ENCODE results near the gene COL9A3. TPM values are rescaled to one million over a fixed set of nuclear protein-coding genes. Genes with fewer than 3 reads are reported as not detected.

COL9A3 gene
- total RNA-seq, 1 experiment from 2014 or later, result 150 TPM

DNA sequence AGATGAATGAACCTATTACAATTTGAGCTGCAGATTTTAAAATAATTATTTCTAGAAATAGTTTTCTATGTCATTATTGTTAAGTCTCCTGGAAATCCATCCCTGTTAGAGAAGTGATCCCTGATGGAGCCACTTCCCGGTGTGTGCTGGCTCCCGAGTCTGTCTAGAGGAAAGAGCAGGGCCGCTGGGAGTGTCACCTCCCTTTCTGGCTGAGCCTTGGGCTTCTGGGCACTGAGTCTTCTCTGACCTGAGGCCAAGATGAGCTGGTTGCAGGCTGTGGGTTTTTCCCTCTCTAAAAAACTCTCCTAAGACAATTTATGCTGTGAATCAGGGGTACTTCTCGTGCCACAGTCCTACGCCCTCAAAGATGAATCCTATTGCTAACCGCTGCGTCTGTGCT is 73.6 kb downstream of the COL9A3 start:
- peaks cover 67 to 97% (median 73%) of the 10 kb centered on the region in 3 experiments for H3K36me3 Mint-ChIP-seq (ENCODE audit: insufficient read depth in 1 of 3, low read depth in 3 of 3)
- no peak for DNase-seq
- H3K4me3 Mint-ChIP-seq, result no peak overlapping the region

More for the DNA sequence above, 73.6 kb downstream of the COL9A3 start:
- Histone ChIP-seq H2BK15ac (ENCODE audit: low read depth, low read length) (no peak overlapping the region), H3K79me1 (ENCODE audit: insufficient read depth, low read depth, low read length, poor library complexity, severe bottlenecking) (no peaks in the 10 kb centered on the region), H2BK120ac (ENCODE audit: low read depth, low read length, poor library complexity, severe bottlenecking) (no peak overlapping the region), H3T11ph (ENCODE audit: low read length) (no peak overlapping the region), H3K23me2 (ENCODE audit: insufficient read length, low read depth, low read length, poor library complexity, severe bottlenecking) (no peaks in the 10 kb centered on the region), H2BK5ac (ENCODE audit: insufficient read length, low read length) (no peak overlapping the region), H3K56ac (ENCODE audit: insufficient read length, low read depth, low read length) (no peak overlapping the region), H4K8ac (replicated peaks; ENCODE audit: insufficient read length, low read depth, low read length) (no peak overlapping the region), H4K20me1 (ENCODE audit: control insufficient read depth, insufficient read depth, insufficient read length) (no peaks in the 10 kb centered on the region), H3K4me2 (ENCODE audit: insufficient read depth, insufficient read length, low read length) (no peak overlapping the region), H3K27me3 (ENCODE audit: insufficient read depth, low read length) (no peaks in the 10 kb centered on the region), H3K23ac (ENCODE audit: insufficient read length, low read depth, low read length) (no peak overlapping the region), H2AK5ac (ENCODE audit: insufficient read length, low read length) (no peak overlapping the region), H2BK20ac (ENCODE audit: low read depth, low read length, poor library complexity, severe bottlenecking) (no peak overlapping the region), H4K91ac (ENCODE audit: insufficient read length, low read depth, low read length) (no peak overlapping the region), H3K9me3 (ENCODE audit: control insufficient read depth, low read depth, low read length) (no peaks in the 10 kb centered on the region), H3K4ac (ENCODE audit: low read depth, low read length) (no peak overlapping the region), H3K4me1 (ENCODE audit: insufficient read depth, low read length) (no peaks in the 10 kb centered on the region), H3K18ac (ENCODE audit: insufficient read length, low read depth, low read length) (no peak overlapping the region), H3K14ac (ENCODE audit: insufficient read depth, low read length) (no peak overlapping the region), H3K27ac (ENCODE audit: insufficient read length, low read depth, low read length) (no peak overlapping the region), H2BK12ac (ENCODE audit: insufficient read length, low read depth, low read length) (no peak overlapping the region), H2AFZ (ENCODE audit: low read length) (no peak overlapping the region), H3K79me2 (ENCODE audit: insufficient read depth, low read length) (no peaks in the 10 kb centered on the region), H4K5ac (ENCODE audit: insufficient read length, low read depth, low read length) (no peak overlapping the region), H3K9ac (ENCODE audit: extremely low read depth, insufficient read length, low read length) (no peak overlapping the region)
- Mint-ChIP-seq H3K4me1 (peaks cover 10 to 13% of the 10 kb centered on the region in 2 experiments), H3K27ac (no peak overlapping the region), H3K27me3 (ENCODE audit: low read depth) (no peaks in the 10 kb centered on the region), H3K9me3 (no peaks in the 10 kb centered on the region)
- TF ChIP-seq, protein P1, sequence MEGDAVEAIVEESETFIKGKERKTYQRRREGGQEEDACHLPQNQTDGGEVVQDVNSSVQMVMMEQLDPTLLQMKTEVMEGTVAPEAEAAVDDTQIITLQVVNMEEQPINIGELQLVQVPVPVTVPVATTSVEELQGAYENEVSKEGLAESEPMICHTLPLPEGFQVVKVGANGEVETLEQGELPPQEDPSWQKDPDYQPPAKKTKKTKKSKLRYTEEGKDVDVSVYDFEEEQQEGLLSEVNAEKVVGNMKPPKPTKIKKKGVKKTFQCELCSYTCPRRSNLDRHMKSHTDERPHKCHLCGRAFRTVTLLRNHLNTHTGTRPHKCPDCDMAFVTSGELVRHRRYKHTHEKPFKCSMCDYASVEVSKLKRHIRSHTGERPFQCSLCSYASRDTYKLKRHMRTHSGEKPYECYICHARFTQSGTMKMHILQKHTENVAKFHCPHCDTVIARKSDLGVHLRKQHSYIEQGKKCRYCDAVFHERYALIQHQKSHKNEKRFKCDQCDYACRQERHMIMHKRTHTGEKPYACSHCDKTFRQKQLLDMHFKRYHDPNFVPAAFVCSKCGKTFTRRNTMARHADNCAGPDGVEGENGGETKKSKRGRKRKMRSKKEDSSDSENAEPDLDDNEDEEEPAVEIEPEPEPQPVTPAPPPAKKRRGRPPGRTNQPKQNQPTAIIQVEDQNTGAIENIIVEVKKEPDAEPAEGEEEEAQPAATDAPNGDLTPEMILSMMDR (conservative IDR thresholded peaks at IDR 0.05), result no peak
- whole genome bisulfite sequencing (ENCODE audit: extremely low coverage, insufficient read length, low lambda C conversion rate), result no CpG with 5 or more reads among the region's 7 CpGs

Other genes starting within 250 kb of the COL9A3 start
- gene SLCO4A1, start 174.5 kb upstream of the COL9A3 start, total RNA-seq (2021), result 8.4 and 9.4 TPM in 2 replicates
- gene NTSR1, start 108.2 kb upstream of the COL9A3 start, total RNA-seq (2021), result 0.07 and 0.11 TPM in 2 replicates
- gene MRGBP, start 20.6 kb upstream of the COL9A3 start, total RNA-seq (2021), result 14.6 and 16.3 TPM in 2 replicates
- 33.0 and 33.1 TPM in 2 replicates for gene OGFR, start 12.2 kb upstream of the COL9A3 start, total RNA-seq (2021)
- gene TCFL5, start 44.8 kb downstream of the COL9A3 start, total RNA-seq (2021), result 15.9 and 16.4 TPM in 2 replicates
- gene DIDO1, start 109.5 kb downstream of the COL9A3 start, total RNA-seq (2021), result 85.9 TPM in 2 replicates
- 60.9 and 62.9 TPM in 2 replicates for gene GID8, start 121.1 kb downstream of the COL9A3 start, total RNA-seq (2021)
- gene SLC17A9, start 135.7 kb downstream of the COL9A3 start, total RNA-seq (2021), result 19.9 and 20.9 TPM in 2 replicates
- 0.22 and 0.35 TPM in 2 replicates for gene BHLHE23, start 189.9 kb downstream of the COL9A3 start, total RNA-seq (2021)

All from H9 (cell line).